ENCODE results near the gene ASPDH.

Gene ASPDH

GRCh38 chr19:50496189-50497021 is 17.3 kb downstream of the ASPDH start:
- DNase-seq (ENCODE audit: low read depth) = no peak

GRCh38 chr19:50495020-50495531 is 18.6 kb downstream of the ASPDH start:
- DNase-seq (ENCODE audit: low read depth) = no peak

GRCh38 chr19:50494186-50495019 is 19.3 kb downstream of the ASPDH start:
- no peak for DNase-seq (ENCODE audit: low read depth)

GRCh38 chr19:50493171-50493570 is 20.5 kb downstream of the ASPDH start:
- DNase-seq (ENCODE audit: low read depth) = no peak

GRCh38 chr19:50492303-50493052 is 21.2 kb downstream of the ASPDH start:
- DNase-seq (ENCODE audit: low read depth) = no peak

GRCh38 chr19:50490991-50491472 is 22.7 kb downstream of the ASPDH start:
- no peak for DNase-seq (ENCODE audit: low read depth)

- DNase-seq (ENCODE audit: low read depth) = no peak
Measured at GRCh38 chr19:50490411-50490811, 23.3 kb downstream of the ASPDH start.

- no peak for DNase-seq (ENCODE audit: low read depth)
Measured at GRCh38 chr19:50489461-50490011, 24.2 kb downstream of the ASPDH start.

GRCh38 chr19:50488389-50489194 is 25.1 kb downstream of the ASPDH start:
- DNase-seq (ENCODE audit: low read depth) = no peak

- peak; percentile 42 for DNase-seq (ENCODE audit: low read depth)
Measured at GRCh38 chr19:50486823-50487515, 26.7 kb downstream of the ASPDH start.

- no peak for DNase-seq (ENCODE audit: low read depth)
Measured at GRCh38 chr19:50485284-50485955, 28.3 kb downstream of the ASPDH start.

- DNase-seq (ENCODE audit: low read depth) = no peak
Measured at GRCh38 chr19:50482916-50483315, 30.8 kb downstream of the ASPDH start.

- no peak for DNase-seq (ENCODE audit: low read depth)
Measured at GRCh38 chr19:50482271-50482855, 31.4 kb downstream of the ASPDH start.

GRCh38 chr19:50481351-50482149 is 32.2 kb downstream of the ASPDH start:
- no peak for DNase-seq (ENCODE audit: low read depth)

- DNase-seq (ENCODE audit: low read depth) = no peak
Measured at GRCh38 chr19:50480281-50481111, 33.2 kb downstream of the ASPDH start.

- DNase-seq (ENCODE audit: low read depth) = no peak
Measured at GRCh38 chr19:50479761-50480251, 33.9 kb downstream of the ASPDH start.
